Neural cell (in vitro differentiated cells): ENCODE measurements around the gene VHLL. TPM values are rescaled to one million over a fixed set of nuclear protein-coding genes. Genes with fewer than 3 reads are reported as not detected.

Source experiments
- H2AFZ ChIP-seq: fragments of 200-600, 300-800 bp; sonication (generic), shearing (Covaris generic); 2 replicates; pipeline ENCODE4 v1.6.0; 2014; ENCODE audit warnings: low read depth, mild to moderate bottlenecking, antibody characterized with exemption, low read length, moderate library complexity
- H3F3A ChIP-seq: fragments of 200-600 bp; shearing (Covaris generic); 2 replicates; pipeline ENCODE4 v1.6.1; 2016; ENCODE audit warnings: mild to moderate bottlenecking, moderate library complexity, mixed read lengths, antibody characterized with exemption, low read length; ENCODE audit not compliant: insufficient read depth, poor library complexity, severe bottlenecking
- H3K27ac ChIP-seq: fragments of 200-600, 300-800 bp; sonication (generic), shearing (Covaris generic); 2 replicates; pipeline ENCODE4 v1.5.1; 2014; ENCODE audit warnings: mild to moderate bottlenecking, low read length, moderate library complexity
- H3K27me3 ChIP-seq: fragments of 300-800, 200-600 bp; sonication (generic), shearing (Covaris generic); 2 replicates; pipeline ENCODE4 v1.6.0; 2014; ENCODE audit warnings: mild to moderate bottlenecking, low read depth, low read length, moderate library complexity; ENCODE audit not compliant: insufficient read depth
- H3K36me3 ChIP-seq: fragments of 300-800, 200-600 bp; sonication (generic), shearing (Covaris generic); 2 replicates; pipeline ENCODE4 v1.5.1; 2014; ENCODE audit warnings: mild to moderate bottlenecking, antibody characterized with exemption, low read length, moderate library complexity; ENCODE audit not compliant: insufficient read depth
- H3K4me2 ChIP-seq: fragments of 300-800, 200-600 bp; sonication (generic), shearing (Covaris generic); 2 replicates; pipeline ENCODE4 v1.6.0; 2014; ENCODE audit warnings: mild to moderate bottlenecking, low read length
- H3K4me3 ChIP-seq: fragments of 300-800, 200-600 bp; sonication (generic), shearing (Covaris generic); 2 replicates; pipeline ENCODE4 v1.5.1; 2014; ENCODE audit warnings: mild to moderate bottlenecking, low read length, moderate library complexity
- H3K79me2 ChIP-seq: fragments of 200-600 bp; shearing (Covaris generic); replicated peaks from 2 replicates; pipeline ENCODE4 v1.6.0; 2014; ENCODE audit warnings: mild to moderate bottlenecking, low read length, moderate library complexity; ENCODE audit not compliant: insufficient read depth
- H3K9ac ChIP-seq: fragments of 300-800, 200-600 bp; sonication (generic), shearing (Covaris generic); 2 replicates; pipeline ENCODE4 v1.6.1; 2016; ENCODE audit warnings: mild to moderate bottlenecking, low read length, mixed read lengths
- H3K9me2 ChIP-seq: fragments of 200-600 bp; shearing (Covaris generic); 2 replicates; pipeline ENCODE4 v1.6.1; 2016; ENCODE audit warnings: mild to moderate bottlenecking, low read length, mixed read lengths; ENCODE audit not compliant: insufficient read depth
- H3K9me3 ChIP-seq: fragments of 200-600, 300-800 bp; sonication (generic), shearing (Covaris generic); 2 replicates; pipeline ENCODE4 v1.6.1; 2016; ENCODE audit warnings: mild to moderate bottlenecking, mixed run types, low read length, moderate library complexity, mixed read lengths
- H4K20me1 ChIP-seq: fragments of 200-600 bp; shearing (Covaris generic); 2 replicates; pipeline ENCODE4 v1.6.1; 2016; ENCODE audit warnings: mild to moderate bottlenecking, mixed run types; ENCODE audit not compliant: insufficient read depth
- EP300 ChIP-seq: fragments of 450-650 bp; conservative IDR thresholded peaks from 2 replicates; pipeline ENCODE4 v1.6.1; 2014; ENCODE audit warnings: antibody characterized with exemption, mild to moderate bottlenecking, moderate library complexity; ENCODE audit not compliant: poor library complexity, severe bottlenecking
- EZH2 ChIP-seq: fragments of 200-600, 300-800 bp; shearing (Covaris generic), sonication (generic); IDR thresholded peaks from 2 replicates; pipeline ENCODE4 v1.6.1; 2014; ENCODE audit warnings: antibody characterized with exemption, low read length, borderline replicate concordance, mild to moderate bottlenecking; ENCODE audit not compliant: insufficient read depth, poor library complexity, severe bottlenecking
- MXI1 ChIP-seq: fragments of 450-650 bp; conservative IDR thresholded peaks from 2 replicates; pipeline ENCODE4 v1.6.1; 2014; ENCODE audit warnings: antibody characterized with exemption, mild to moderate bottlenecking; ENCODE audit not compliant: poor library complexity, severe bottlenecking
- POLR2AphosphoS5 ChIP-seq: IDR thresholded peaks from 2 replicates; pipeline ENCODE4 v1.6.1; 2012
- RAD21 ChIP-seq: fragments of 450-650 bp; conservative IDR thresholded peaks from 2 replicates; pipeline ENCODE4 v1.6.1; 2014; ENCODE audit warnings: antibody characterized with exemption, mild to moderate bottlenecking, moderate library complexity
- SMC3 ChIP-seq: fragments of 450-650 bp; conservative IDR thresholded peaks from 2 replicates; pipeline ENCODE4 v1.6.1; 2014; ENCODE audit warnings: antibody characterized with exemption, mild to moderate bottlenecking, moderate library complexity; ENCODE audit not compliant: poor library complexity
- TAF1 ChIP-seq: IDR thresholded peaks from 2 replicates; pipeline ENCODE4 v1.6.1; 2012; ENCODE audit warnings: low read depth
- polyA plus RNA-seq: library from polyadenylated mRNA; depleted of rRNA; stranded (reverse); fragments of >200 nt; gene quantifications from 2 replicates; pipeline ENCODE4 v1.2.3, GENCODE V29; 2014
- TF ChIP-seq, protein P1 (sequence below): fragments of 450-650 bp; IDR thresholded peaks from 2 replicates; pipeline ENCODE4 v1.5.1; 2014; ENCODE audit warnings: antibody characterized with exemption, mild to moderate bottlenecking, moderate library complexity; ENCODE audit not compliant: poor library complexity, severe bottlenecking
- TF ChIP-seq, protein P2 (sequence below): IDR thresholded peaks from 2 replicates; pipeline ENCODE4 v1.6.1; 2012; ENCODE audit warnings: borderline replicate concordance

VHLL gene
- polyA plus RNA-seq, 1 donor from 2014 or later: 1.8 TPM

DNA sequence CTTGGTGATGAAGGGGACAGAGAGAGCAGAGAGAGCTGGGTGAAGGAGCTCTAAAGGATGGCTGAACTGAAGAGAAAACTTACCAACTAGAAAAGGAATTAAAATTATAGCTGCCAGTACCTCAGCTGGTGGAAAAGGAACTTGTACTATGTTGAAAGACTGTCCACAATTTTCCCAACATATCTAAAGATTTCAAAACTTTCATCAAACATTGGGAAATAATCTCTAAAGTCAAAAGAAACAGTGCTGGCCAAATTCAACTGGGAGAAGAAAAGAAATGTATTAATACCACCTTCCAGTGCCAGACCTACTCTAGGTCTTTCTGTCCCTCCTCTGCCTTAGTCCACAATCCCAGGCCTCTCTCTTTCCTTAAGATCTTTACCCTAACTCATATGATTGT, 22.6 kb downstream of the VHLL start:
- no peaks in the 10 kb centered on the region for H4K20me1 ChIP-seq
- H3K9me3 ChIP-seq: no peaks in the 10 kb centered on the region
- no peak overlapping the region for H3K4me2 ChIP-seq
- no peak overlapping the region for H3K9ac ChIP-seq
- peaks cover 9% of the 10 kb centered on the region for H3K36me3 ChIP-seq
- TF ChIP-seq EZH2 (no peak), EP300 (no peak), SMC3 (no peak), RAD21 (no peak), MXI1 (no peak), POLR2AphosphoS5 (no peak), TAF1 (no peak)
- TF ChIP-seq, protein P1, sequence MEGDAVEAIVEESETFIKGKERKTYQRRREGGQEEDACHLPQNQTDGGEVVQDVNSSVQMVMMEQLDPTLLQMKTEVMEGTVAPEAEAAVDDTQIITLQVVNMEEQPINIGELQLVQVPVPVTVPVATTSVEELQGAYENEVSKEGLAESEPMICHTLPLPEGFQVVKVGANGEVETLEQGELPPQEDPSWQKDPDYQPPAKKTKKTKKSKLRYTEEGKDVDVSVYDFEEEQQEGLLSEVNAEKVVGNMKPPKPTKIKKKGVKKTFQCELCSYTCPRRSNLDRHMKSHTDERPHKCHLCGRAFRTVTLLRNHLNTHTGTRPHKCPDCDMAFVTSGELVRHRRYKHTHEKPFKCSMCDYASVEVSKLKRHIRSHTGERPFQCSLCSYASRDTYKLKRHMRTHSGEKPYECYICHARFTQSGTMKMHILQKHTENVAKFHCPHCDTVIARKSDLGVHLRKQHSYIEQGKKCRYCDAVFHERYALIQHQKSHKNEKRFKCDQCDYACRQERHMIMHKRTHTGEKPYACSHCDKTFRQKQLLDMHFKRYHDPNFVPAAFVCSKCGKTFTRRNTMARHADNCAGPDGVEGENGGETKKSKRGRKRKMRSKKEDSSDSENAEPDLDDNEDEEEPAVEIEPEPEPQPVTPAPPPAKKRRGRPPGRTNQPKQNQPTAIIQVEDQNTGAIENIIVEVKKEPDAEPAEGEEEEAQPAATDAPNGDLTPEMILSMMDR: no peak
- TF ChIP-seq, protein P2, sequence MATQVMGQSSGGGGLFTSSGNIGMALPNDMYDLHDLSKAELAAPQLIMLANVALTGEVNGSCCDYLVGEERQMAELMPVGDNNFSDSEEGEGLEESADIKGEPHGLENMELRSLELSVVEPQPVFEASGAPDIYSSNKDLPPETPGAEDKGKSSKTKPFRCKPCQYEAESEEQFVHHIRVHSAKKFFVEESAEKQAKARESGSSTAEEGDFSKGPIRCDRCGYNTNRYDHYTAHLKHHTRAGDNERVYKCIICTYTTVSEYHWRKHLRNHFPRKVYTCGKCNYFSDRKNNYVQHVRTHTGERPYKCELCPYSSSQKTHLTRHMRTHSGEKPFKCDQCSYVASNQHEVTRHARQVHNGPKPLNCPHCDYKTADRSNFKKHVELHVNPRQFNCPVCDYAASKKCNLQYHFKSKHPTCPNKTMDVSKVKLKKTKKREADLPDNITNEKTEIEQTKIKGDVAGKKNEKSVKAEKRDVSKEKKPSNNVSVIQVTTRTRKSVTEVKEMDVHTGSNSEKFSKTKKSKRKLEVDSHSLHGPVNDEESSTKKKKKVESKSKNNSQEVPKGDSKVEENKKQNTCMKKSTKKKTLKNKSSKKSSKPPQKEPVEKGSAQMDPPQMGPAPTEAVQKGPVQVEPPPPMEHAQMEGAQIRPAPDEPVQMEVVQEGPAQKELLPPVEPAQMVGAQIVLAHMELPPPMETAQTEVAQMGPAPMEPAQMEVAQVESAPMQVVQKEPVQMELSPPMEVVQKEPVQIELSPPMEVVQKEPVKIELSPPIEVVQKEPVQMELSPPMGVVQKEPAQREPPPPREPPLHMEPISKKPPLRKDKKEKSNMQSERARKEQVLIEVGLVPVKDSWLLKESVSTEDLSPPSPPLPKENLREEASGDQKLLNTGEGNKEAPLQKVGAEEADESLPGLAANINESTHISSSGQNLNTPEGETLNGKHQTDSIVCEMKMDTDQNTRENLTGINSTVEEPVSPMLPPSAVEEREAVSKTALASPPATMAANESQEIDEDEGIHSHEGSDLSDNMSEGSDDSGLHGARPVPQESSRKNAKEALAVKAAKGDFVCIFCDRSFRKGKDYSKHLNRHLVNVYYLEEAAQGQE: no peak
- H2AFZ ChIP-seq: no peak overlapping the region
- H3K9me2 ChIP-seq: no peaks in the 10 kb centered on the region
- H3K27ac ChIP-seq: no peak overlapping the region
- no peak overlapping the region for H3K4me3 ChIP-seq
- peaks cover 24% of the 10 kb centered on the region for H3K79me2 ChIP-seq
- no peaks in the 10 kb centered on the region for H3F3A ChIP-seq
- no peaks in the 10 kb centered on the region for H3K27me3 ChIP-seq

- Histone ChIP-seq H3F3A (no peaks in the 10 kb centered on the region), H3K36me3 (peaks cover 13% of the 10 kb centered on the region), H2AFZ (no peak overlapping the region), H3K9me3 (no peaks in the 10 kb centered on the region), H3K4me3 (no peak overlapping the region), H3K79me2 (no peaks in the 10 kb centered on the region), H3K9me2 (no peaks in the 10 kb centered on the region), H3K27me3 (no peaks in the 10 kb centered on the region), H4K20me1 (no peaks in the 10 kb centered on the region), H3K9ac (no peak overlapping the region), H3K27ac (no peak overlapping the region), H3K4me2 (no peak overlapping the region)
- TF ChIP-seq, protein P1: no peak
- TF ChIP-seq MXI1: no peak
- TF ChIP-seq, protein P2: no peak
- TF ChIP-seq RAD21: no peak
- TF ChIP-seq EP300: no peak
- no peak for TF ChIP-seq TAF1
- no peak for TF ChIP-seq SMC3
- TF ChIP-seq POLR2AphosphoS5: no peak
- no peak for TF ChIP-seq EZH2
Measured at GRCh38 chr1:156270314-156270713, 28.8 kb downstream of the VHLL start.
